ENCODE results near the gene AOPEP.

GRCh38 chr9:94822273-94822672, 95.8 kb downstream of the AOPEP start:
- TF ChIP-seq CHD2 (IDR thresholded peaks at IDR 0.05; ENCODE audit: low read length, partially characterized antibody) (no peak), ZBTB33 (IDR thresholded peaks at IDR 0.05; ENCODE audit: borderline replicate concordance, low read depth) (no peak), POLR2AphosphoS5 (IDR thresholded peaks at IDR 0.05; ENCODE audit: low read depth, low read length) (no peak), REST (IDR thresholded peaks at IDR 0.05; ENCODE audit: low read depth, low read length) (no peak), RFX5 (IDR thresholded peaks at IDR 0.05; ENCODE audit: low read length) (no peak), EZH2phosphoT487 (IDR thresholded peaks at IDR 0.05; ENCODE audit: borderline replicate concordance, low read depth) (no peak), GABPA (IDR thresholded peaks at IDR 0.05; ENCODE audit: low read depth) (no peak), CTCF (IDR thresholded peaks at IDR 0.05) (no peak), GATA2 (CRISPR knock-in tag; IDR thresholded peaks at IDR 0.05) (no peak), JUND (IDR thresholded peaks at IDR 0.05) (no peak), EP300 (IDR thresholded peaks at IDR 0.05; ENCODE audit: borderline replicate concordance in 1 of 2, low read depth in 1 of 2, low read length in 1 of 2) (no peak), TAF1 (IDR thresholded peaks at IDR 0.05; ENCODE audit: borderline replicate concordance, low read depth, low read length) (no peak), YY1 (IDR thresholded peaks at IDR 0.05; ENCODE audit: low read depth) (no peak), USF1 (IDR thresholded peaks at IDR 0.05; ENCODE audit: borderline replicate concordance, low read depth) (no peak)
